Measurements from ENCODE around the gene PLA2G4F. TPM values are rescaled to one million over a fixed set of nuclear protein-coding genes. Genes with fewer than 3 reads are reported as not detected.

PLA2G4F gene
- total and polyA plus RNA-seq, 10 donors: 0.03 TPM; not detected in 9

DNA sequence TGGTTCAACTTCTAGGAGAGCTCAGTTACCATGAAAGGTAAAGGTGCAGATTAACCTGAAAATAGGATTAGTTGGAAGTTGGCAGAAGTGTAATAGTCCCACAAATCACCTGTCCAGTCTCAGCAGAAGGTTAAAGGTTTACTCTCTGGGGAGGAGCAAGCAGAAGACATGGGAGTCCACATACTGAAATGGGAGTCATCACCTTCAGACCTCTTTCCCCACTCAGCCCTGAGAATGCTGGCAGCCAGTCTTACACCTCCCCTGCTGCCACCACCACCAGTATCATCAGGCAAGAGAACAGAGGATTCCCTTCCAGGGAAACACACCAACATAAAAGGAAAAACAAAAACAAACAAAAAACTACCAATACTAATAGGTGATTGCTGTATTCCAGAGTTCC lies 48.2 kb downstream of the PLA2G4F start:
- peaks cover 0 to 28% (median 0%) of the 10 kb centered on the region in 7 donors for H3K27me3 ChIP-seq (replicated peaks in 1 of 7)
- H3K36me3 ChIP-seq: no peaks in the 10 kb centered on the region
- no peak overlapping the region for H3K27ac ChIP-seq
- intact Hi-C loops (cut with DNase I; ENCODE audit: low total_unique reads): no loop called here
- no peak overlapping the region for H3K4me3 ChIP-seq
- TF ChIP-seq POLR2AphosphoS5 (IDR thresholded peaks at IDR 0.05): no peak
- TF ChIP-seq, protein P1, sequence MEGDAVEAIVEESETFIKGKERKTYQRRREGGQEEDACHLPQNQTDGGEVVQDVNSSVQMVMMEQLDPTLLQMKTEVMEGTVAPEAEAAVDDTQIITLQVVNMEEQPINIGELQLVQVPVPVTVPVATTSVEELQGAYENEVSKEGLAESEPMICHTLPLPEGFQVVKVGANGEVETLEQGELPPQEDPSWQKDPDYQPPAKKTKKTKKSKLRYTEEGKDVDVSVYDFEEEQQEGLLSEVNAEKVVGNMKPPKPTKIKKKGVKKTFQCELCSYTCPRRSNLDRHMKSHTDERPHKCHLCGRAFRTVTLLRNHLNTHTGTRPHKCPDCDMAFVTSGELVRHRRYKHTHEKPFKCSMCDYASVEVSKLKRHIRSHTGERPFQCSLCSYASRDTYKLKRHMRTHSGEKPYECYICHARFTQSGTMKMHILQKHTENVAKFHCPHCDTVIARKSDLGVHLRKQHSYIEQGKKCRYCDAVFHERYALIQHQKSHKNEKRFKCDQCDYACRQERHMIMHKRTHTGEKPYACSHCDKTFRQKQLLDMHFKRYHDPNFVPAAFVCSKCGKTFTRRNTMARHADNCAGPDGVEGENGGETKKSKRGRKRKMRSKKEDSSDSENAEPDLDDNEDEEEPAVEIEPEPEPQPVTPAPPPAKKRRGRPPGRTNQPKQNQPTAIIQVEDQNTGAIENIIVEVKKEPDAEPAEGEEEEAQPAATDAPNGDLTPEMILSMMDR (IDR thresholded peaks at IDR 0.05 in 8 of 11, conservative IDR thresholded peaks at IDR 0.05 in 3 of 11): no peak
- no peak for TF ChIP-seq POLR2A (IDR thresholded peaks at IDR 0.05)
- H3K9me3 ChIP-seq: no peaks in the 10 kb centered on the region
- H3K4me1 ChIP-seq: peaks cover 0 to 25% (median 0%) of the 10 kb centered on the region in 6 donors
- DNase-seq: no peak

DNA sequence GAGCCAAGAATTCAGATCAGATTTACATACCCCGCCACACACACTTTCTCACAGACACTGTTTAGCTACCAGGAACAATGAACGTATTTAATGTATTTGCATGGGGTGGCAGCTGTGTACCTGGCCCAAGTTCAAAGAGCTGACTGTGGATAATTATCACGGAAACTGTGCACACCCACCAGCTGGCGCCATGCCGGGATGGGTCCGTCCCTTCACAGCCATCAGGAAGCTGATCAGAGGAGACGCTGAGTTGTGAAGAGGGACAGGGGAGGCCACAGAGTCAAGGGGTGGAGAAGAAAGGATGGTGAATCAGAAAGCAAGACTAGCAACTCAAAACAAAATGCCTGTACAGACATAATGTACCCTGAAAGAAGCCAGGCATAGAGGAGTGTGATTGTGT lies 49.0 kb downstream of the PLA2G4F start:
- 42 to 62% (median 52%) methylated on average over 7 of the region's 7 CpGs for WGBS, 5 donors
- TF ChIP-seq POLR2AphosphoS5 (IDR thresholded peaks at IDR 0.05) (no peak), POLR2A (IDR thresholded peaks at IDR 0.05) (no peak)
- TF ChIP-seq, protein P1 (IDR thresholded peaks at IDR 0.05 in 8 of 11, conservative IDR thresholded peaks at IDR 0.05 in 3 of 11): no peak
- Histone ChIP-seq H3K4me3 (no peak overlapping the region), H3K27me3 (replicated peaks in 1 of 7) (peaks cover 0 to 33% (median 0%) of the 10 kb centered on the region in 7 donors), H3K27ac (no peak overlapping the region), H3K36me3 (no peaks in the 10 kb centered on the region), H3K4me1 (peaks cover 0 to 25% (median 0%) of the 10 kb centered on the region in 6 donors), H3K9me3 (no peaks in the 10 kb centered on the region)
- DNase-seq: peak; percentile 35
- intact Hi-C loops (cut with DNase I; ENCODE audit: low total_unique reads): no loop called here

DNA sequence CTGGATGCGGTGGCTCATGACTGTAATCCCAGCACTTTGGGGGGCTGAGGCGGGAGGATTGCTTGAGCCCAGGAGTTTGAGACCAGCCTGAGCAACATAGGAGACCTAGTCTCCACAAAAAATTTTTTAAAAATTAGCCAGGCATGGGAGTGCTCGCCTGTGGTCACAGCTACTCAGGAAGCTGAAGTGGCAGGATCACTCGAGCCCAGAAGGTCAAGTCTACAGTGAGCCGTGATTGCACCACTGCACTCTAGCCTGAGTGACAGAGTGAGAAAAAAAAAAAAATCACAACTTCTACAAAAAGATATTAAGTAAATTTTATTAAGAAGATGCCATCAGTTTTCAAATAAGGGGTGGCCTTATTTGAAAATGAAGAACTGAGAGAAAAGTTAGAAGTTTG lies 50.1 kb downstream of the PLA2G4F start:
- 43 to 59% (median 51%) methylated on average over 5 of the region's 5 CpGs for WGBS, 5 donors
- H3K4me3 ChIP-seq: no peak overlapping the region
- H3K36me3 ChIP-seq: no peaks in the 10 kb centered on the region
- intact Hi-C loops (cut with DNase I; ENCODE audit: low total_unique reads): no loop called here
- peaks cover 0 to 19% (median 0%) of the 10 kb centered on the region in 6 donors for H3K4me1 ChIP-seq
- no peaks in the 10 kb centered on the region for H3K9me3 ChIP-seq
- TF ChIP-seq POLR2AphosphoS5 (IDR thresholded peaks at IDR 0.05): no peak
- TF ChIP-seq, protein P1 (IDR thresholded peaks at IDR 0.05 in 8 of 11, conservative IDR thresholded peaks at IDR 0.05 in 3 of 11): no peak
- no peak for TF ChIP-seq POLR2A (IDR thresholded peaks at IDR 0.05)
- H3K27ac ChIP-seq: no peak overlapping the region
- peaks cover 0 to 32% (median 0%) of the 10 kb centered on the region in 7 donors for H3K27me3 ChIP-seq (replicated peaks in 1 of 7)
- DNase-seq: no peak

DNA sequence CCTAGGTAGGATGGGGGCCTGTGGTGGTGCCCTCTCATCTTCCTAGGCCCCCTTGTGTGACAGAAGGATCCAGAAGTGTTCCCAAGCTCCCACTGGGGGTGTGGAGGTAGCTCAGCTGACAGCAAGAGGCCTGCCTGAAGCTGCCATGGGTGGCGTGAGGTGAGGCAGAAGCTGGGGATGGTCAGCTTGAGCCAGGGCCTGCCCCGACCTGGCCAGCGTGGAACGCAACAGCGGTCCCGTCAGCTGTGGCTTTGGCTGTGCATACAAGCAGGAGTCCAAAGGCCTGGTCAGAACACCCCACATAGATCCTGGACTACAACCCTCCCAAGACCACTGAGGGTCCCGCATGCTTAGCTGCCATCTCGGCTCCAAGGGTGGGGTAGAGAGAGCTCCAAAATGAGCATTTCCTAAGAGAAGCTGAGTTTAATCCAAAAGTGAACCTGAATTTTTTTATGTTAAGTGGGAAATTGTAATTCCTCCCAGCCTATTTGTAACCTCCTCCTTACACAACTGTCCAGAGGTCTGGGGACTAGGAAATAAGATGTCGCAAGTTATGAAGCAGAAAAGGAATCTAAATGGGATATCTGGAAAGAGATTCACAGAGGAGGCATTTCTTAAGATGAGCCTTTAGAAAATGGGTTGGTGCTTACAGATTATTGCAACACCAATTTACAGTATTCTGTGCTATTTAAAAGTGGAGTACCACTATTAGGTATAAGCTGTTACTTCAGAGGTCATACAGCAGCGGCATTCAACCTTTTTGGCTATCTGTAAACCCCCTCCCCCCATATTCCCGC lies 52.1 kb downstream of the PLA2G4F start:
- intact Hi-C loops (cut with DNase I; ENCODE audit: low total_unique reads): no loop called here
- Histone ChIP-seq H3K27me3 (replicated peaks in 1 of 7) (peaks cover 0 to 23% (median 0%) of the 10 kb centered on the region in 7 donors), H3K36me3 (no peaks in the 10 kb centered on the region), H3K4me1 (peaks cover 0 to 28% (median 5%) of the 10 kb centered on the region in 6 donors), H3K9me3 (no peaks in the 10 kb centered on the region), H3K4me3 (no peak overlapping the region), H3K27ac (no peak overlapping the region)
- 84 to 96% (median 89%) methylated on average over 9 to 11 of the region's 11 CpGs for WGBS, 5 donors
- DNase-seq: no peak
- TF ChIP-seq POLR2A (IDR thresholded peaks at IDR 0.05) (no peak), POLR2AphosphoS5 (IDR thresholded peaks at IDR 0.05) (no peak)
- TF ChIP-seq, protein P1 (IDR thresholded peaks at IDR 0.05 in 8 of 11, conservative IDR thresholded peaks at IDR 0.05 in 3 of 11): no peak
